LNCAP (cell line): ENCODE measurements around the gene GRAMD1B.

Experiments
- CTCF ChIP-seq: fragments of 450-650 bp; IDR thresholded peaks from 2 replicates; pipeline ENCODE4 v1.5.1; 2017; ENCODE audit warnings: mild to moderate bottlenecking

The GRAMD1B gene

GRCh38 chr11:123406441-123407129 lies 23.5 kb upstream of the GRAMD1B start:
- no peak for TF ChIP-seq CTCF

- TF ChIP-seq CTCF: peak; percentile 76
Measured at GRCh38 chr11:123407130-123407995, 22.7 kb upstream of the GRAMD1B start.

GRCh38 chr11:123407996-123408597 lies 22.0 kb upstream of the GRAMD1B start:
- TF ChIP-seq CTCF: no peak

DNA sequence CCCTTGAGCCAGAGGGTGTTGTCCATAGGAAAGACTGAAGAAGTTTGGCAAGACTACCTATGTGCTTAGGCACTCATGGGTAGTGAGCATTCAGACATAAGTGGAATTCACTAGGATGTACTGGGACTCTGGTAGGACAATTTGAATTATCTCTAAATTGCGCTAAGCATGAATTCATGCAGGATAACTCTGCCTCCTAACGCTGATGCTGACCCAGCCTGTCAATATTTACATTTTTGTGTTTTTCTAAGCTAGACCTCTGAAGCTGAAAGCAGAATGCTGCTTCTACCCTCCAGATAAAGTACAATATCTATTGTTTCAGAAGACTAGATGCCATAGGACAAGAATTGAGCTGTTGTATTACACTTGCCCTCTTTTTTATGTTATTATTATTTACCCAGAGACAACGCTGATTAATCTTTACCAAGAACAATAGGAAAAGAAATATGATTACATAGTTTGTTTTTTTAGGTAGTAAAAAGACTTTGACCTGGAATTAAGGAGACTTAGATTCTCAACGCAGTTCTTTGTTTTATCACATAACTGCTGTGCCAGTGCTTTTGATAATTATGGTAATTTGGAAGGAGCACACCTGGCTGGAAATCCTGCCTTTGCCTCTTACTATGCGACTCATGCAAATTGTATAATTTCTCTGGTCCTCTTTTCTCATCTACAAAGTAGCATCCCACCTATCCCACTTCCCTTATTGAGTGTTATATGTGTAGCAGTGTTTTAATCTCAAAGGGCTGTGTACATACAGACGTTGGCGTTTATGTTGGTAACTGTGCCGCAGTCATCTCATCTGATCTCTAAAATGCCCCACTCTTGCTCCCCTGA lies 21.2 kb upstream of the GRAMD1B start:
- no peak for TF ChIP-seq CTCF

DNA sequence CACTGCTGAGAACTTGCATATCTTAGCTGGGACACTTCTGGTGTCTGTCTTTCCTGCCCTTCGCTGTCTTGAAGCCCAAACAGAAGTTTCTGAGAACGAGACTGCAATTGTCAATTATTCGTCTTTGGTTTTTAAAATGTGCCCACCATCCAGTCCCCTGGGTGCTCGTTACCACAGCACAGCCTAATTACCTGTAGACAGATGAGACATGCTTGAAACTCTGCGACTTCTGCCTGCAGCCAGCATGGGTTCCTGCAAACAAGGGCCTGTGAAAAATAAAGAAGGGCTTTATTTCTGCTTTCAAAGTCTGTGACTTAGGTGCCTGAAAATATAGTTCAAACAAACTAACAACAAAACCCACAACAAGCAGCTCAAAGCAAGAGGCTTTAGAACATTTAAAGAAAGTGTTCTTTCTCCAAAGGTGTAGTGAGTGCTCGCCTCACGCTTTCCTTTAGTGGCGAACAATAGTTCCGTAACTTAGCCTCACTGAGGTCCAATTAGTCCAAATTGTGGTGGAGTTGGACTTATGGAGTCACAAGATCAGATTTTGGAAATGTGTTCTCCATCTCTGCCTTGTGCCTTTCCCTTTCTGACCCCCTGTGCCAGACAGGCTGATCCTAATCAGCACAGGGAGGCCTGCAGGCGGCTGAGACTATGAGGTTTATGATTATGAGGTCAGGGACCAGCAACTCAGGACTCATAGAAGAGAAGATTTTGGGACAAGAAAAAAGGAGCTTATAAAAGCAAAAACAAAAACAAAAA lies 20.4 kb upstream of the GRAMD1B start:
- no peak for TF ChIP-seq CTCF

DNA sequence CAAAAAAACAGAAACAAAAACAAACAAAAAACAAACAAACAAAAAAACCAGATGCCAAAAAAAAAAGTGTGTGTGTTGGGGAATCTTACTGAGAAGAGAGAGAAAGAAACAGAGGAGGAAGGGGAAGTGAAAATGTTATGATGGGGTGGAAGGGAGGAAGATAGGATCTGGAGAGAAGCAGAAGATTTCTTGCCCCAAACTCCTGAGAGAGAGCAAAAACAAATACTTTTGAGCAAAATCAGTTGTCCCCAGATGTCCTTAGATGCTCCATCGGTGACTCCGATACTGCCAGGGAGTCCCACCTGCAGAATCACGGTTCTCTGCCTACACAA lies 19.9 kb upstream of the GRAMD1B start:
- no peak for TF ChIP-seq CTCF

DNA sequence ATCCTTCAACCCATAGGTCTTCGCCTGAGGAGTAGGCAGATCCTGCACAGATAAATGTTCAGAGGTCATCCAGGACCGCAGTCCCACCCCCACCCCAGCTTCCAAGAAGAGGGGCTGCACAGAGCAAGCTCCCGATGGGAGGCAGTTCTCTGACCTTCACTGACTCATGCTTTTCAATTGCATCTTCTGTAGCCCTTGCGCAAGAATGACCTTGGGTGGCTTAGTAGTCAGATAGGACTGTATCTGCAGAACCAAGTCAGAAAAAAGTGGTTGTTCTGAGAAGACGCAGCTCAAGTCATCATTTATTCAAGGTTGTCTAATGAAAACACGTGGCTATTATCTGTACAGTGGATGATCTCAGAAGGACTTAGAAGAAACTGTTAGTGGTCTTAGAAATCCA lies 16.4 kb upstream of the GRAMD1B start:
- no peak for TF ChIP-seq CTCF
